Measurements from ENCODE around the gene ZBTB16. TPM values are rescaled to one million over a fixed set of nuclear protein-coding genes. Genes with fewer than 3 reads are reported as not detected.

The ZBTB16 gene
- total RNA-seq, 1 donor from 2014 or later: 0.17 TPM

DNA sequence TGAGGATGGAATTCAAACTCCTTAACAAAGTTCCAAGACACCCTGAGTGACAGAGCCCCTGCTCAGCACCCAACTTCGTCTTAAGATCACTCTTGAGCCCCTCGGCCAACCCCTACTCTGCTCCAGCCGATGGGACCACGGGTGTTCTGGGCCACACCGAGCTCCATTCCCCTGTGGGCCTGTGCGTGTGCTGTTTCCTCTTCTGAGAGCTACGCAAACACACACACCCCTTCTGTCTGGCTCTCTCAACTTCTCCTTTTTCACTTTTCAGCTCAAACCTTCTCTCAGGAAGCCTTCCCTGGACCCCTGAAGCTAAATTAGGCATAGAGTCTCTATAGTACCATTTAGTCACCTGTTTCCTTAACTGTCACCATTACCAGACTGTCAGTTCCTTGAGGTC is 199.2 kb downstream of the ZBTB16 start:
- TF ChIP-seq, protein P1, sequence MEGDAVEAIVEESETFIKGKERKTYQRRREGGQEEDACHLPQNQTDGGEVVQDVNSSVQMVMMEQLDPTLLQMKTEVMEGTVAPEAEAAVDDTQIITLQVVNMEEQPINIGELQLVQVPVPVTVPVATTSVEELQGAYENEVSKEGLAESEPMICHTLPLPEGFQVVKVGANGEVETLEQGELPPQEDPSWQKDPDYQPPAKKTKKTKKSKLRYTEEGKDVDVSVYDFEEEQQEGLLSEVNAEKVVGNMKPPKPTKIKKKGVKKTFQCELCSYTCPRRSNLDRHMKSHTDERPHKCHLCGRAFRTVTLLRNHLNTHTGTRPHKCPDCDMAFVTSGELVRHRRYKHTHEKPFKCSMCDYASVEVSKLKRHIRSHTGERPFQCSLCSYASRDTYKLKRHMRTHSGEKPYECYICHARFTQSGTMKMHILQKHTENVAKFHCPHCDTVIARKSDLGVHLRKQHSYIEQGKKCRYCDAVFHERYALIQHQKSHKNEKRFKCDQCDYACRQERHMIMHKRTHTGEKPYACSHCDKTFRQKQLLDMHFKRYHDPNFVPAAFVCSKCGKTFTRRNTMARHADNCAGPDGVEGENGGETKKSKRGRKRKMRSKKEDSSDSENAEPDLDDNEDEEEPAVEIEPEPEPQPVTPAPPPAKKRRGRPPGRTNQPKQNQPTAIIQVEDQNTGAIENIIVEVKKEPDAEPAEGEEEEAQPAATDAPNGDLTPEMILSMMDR (conservative IDR thresholded peaks at IDR 0.05; ENCODE audit: low read depth, low read length): no peak
- DNase-seq (ENCODE audit: low read depth): no peak

DNA sequence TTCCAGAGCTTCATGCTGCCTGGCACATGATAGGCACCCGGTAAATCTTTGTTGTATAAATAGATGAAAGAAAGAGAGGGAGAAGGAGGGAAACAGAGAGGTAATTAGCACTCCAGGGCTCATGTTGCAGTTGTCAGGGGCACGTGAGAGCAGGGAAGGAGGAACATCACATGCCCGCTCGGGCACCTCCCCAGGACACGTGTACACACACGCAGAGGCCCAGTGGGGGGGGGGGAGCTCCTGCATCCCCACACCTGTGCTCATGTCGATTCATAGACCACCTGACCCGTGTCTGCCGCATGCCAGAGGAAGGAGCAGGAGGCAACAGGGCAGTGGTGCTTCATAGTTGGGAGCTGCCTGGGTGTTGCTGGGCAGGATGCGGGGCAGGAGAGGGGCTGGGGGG is 199.6 kb downstream of the ZBTB16 start:
- TF ChIP-seq, protein P1 (conservative IDR thresholded peaks at IDR 0.05; ENCODE audit: low read depth, low read length): no peak
- no peak overlapping the region for H3K4me3 ChIP-seq (ENCODE audit: low read depth, low read length)

More for the DNA sequence above, 199.2 kb downstream of the ZBTB16 start:
- no peak overlapping the region for H3K4me3 ChIP-seq (ENCODE audit: low read depth, low read length)

DNA sequence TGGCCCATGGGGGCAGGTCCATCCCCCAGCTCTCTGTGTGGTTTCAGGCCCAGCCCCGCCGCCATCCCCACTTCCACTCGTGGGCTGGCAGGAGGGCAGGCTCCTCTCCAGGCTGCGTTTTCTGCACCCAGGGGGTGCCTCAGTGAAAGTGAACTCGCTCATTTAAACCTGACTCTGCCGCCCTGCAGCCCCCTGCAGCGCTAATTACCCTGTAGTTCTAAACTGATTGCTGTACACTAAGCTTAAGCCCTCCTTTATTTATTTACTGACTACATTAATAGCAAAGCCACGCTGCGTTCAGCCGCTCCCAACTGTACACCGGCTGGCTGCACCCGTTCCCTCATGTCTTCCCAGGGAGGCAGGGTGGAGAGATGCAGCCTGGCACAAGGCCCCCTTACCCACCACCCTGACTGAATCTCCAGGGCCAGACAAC is 200.1 kb downstream of the ZBTB16 start:
- DNase-seq (ENCODE audit: low read depth): no peak
- H3K4me3 ChIP-seq (ENCODE audit: low read depth, low read length): no peak overlapping the region
- TF ChIP-seq, protein P1 (conservative IDR thresholded peaks at IDR 0.05; ENCODE audit: low read depth, low read length): no peak

More for the DNA sequence above, 199.6 kb downstream of the ZBTB16 start:
- DNase-seq (ENCODE audit: low read depth): no peak

DNA sequence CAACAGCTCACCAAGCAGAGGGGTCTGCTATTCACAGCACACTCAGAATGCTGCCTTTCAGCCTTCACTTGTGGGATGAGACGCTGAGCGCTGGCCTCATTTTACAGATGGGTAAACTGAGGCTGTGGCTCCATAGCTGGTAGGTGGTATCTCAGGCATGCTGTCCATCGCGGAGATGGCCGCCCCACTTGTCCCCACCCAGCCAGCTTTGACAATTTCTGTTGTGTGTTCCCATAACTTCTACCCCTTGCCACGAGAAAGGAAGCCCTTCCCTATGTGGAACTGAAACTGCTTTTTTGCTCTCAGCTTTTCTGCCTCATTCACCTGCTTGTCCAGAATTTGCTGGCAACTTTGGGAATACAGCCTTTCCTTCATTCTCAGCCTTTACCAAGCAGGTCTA is 200.6 kb downstream of the ZBTB16 start:
- H3K4me3 ChIP-seq (ENCODE audit: low read depth, low read length): no peak overlapping the region
- TF ChIP-seq, protein P1 (conservative IDR thresholded peaks at IDR 0.05; ENCODE audit: low read depth, low read length): no peak
- no peak for DNase-seq (ENCODE audit: low read depth)

DNA sequence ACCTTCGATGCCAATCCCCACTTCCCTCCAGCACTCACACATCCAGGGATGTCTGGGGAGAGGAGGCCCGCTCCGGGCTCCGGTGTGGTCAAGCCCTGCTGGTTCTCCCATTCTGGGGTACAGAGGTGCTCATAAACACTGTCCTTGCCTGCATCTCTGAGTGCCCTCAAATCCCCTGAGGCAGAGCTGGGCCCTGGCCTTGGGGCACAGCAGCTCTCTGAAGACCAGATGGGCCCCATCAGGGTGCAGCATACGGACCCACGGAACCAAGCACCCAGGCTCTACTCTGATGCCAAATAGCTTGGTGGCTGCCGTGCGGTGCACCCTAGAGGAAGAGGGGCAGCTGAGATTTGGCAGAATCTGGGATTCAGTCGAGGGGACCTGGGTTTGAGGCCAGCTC is 201.0 kb downstream of the ZBTB16 start:
- TF ChIP-seq, protein P1 (conservative IDR thresholded peaks at IDR 0.05; ENCODE audit: low read depth, low read length): no peak
- H3K4me3 ChIP-seq (ENCODE audit: low read depth, low read length): no peak overlapping the region
- no peak for DNase-seq (ENCODE audit: low read depth)

DNA sequence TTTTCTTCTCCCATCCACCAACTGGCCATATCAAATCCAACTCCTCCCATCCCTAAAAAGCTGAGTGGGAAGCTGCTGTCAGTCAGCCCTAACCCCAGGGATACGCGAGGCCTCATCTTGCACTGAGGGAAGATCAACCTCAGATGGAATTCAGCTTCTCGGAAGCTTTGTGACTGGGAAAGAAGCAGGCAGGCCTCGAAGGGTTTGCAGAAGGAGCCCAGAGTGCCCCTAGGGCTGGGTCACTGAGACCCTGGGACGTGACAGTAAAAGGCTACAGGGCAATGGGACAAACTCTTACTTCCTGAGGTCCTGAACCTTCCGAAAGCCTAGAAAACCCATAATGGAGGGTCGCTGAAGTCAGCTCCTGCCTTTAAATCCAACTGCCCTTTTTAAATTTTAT is 202.3 kb downstream of the ZBTB16 start:
- TF ChIP-seq, protein P1 (conservative IDR thresholded peaks at IDR 0.05; ENCODE audit: low read depth, low read length): no peak
- no peak for DNase-seq (ENCODE audit: low read depth)
- no peak overlapping the region for H3K4me3 ChIP-seq (ENCODE audit: low read depth, low read length)

DNA sequence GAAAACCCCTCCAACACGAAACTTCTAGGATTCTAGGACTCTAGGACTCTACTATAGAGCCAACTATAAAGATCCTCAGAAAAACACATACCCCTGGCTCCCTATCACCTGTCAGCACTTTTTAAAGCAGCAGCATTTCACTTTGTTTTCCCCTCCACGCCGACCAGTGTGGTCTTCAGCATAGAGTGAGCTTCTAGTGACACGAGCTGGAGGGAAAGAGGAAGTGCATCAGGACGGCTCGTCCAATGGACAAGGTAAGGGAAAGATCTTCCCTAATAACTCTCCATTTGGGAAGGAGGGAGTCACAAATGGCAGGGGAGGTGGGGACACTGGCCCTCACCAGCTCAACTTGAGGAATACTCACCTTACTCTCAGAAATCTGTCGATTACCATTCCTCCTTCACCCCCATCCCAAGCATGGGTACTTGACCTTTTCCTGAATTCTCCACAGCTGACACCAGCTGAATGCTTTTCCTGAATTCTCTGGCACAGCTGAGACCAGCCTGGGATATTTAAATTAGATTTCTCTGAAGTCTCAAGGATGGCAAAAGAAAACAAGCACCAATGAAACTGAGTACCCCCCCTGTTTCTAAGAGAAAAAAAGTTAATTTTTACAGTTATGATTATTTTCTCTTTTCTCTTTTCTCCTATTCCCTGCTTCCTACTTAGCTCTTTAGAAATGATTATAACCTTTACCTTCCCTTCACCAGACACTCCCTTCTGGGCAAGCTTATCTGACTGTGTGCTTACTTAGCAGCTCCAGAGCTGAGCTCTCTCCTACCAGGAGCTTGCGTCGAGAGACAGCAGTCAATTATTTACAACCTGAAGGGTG is 203.4 kb downstream of the ZBTB16 start:
- H3K4me3 ChIP-seq (ENCODE audit: low read depth, low read length): no peak overlapping the region
- no peak for DNase-seq (ENCODE audit: low read depth)
- TF ChIP-seq, protein P1 (conservative IDR thresholded peaks at IDR 0.05; ENCODE audit: low read depth, low read length): peak; percentile 84

All from epithelial cell of proximal tubule (primary cell).